A549 treated with CORT108297 at 1 μM for 4 hours (cell line): ENCODE data around the gene PLA2G5. TPM values are rescaled to one million over a fixed set of nuclear protein-coding genes. Genes with fewer than 3 reads are reported as not detected.

ENCODE experiments used
- total RNA-seq: library from RNA; stranded (reverse); fragments of 200-300 nt; extraction: Qiagen RNA extraction; gene quantifications from 5 replicates; pipeline ENCODE4 v1.2.3, GENCODE V29; 2022

PLA2G5 gene
- total RNA-seq, result not detected in 5 replicates

GRCh38 chr1:20069874-20070273 lies at the start of gene PLA2G5:
Gene PLA2G5 (plus strand): TSS chr1:20070194. CDS start chr1:20084831, 14,637 bp downstream.

GRCh38 chr1:20119347-20119746 lies 49.4 kb downstream of the PLA2G5 start, which contains the start of gene PLA2G2D:
Gene PLA2G2D (minus strand): TSS chr1:20119536. CDS start chr1:20119498, 38 bp downstream.

GRCh38 chr1:20138961-20139550 lies 69.1 kb downstream of the PLA2G5 start, which contains the start of gene PLA2G2F:
Gene PLA2G2F (plus strand): TSS chr1:20139323. CDS start chr1:20139428, 105 bp downstream.

Other genes starting within 250 kb of the PLA2G5 start
- gene OTUD3, start 187.8 kb upstream of the PLA2G5 start, total RNA-seq, result 2.6 to 2.8 TPM (median 2.7 TPM) in 5 replicates
- gene PLA2G2E, start 146.6 kb upstream of the PLA2G5 start, total RNA-seq, result not detected in 5 replicates
- not detected in 5 replicates for gene PLA2G2A, start 90.6 kb upstream of the PLA2G5 start, total RNA-seq
- gene PLA2G2D, start 49.3 kb downstream of the PLA2G5 start, total RNA-seq, result 0.13 TPM in 1 of 5 replicates, not detected in the others
- not detected in 5 replicates for gene PLA2G2F, start 69.1 kb downstream of the PLA2G5 start, total RNA-seq
- not detected in 5 replicates for gene UBXN10, start 115.9 kb downstream of the PLA2G5 start, total RNA-seq
- gene PLA2G2C, start 116.3 kb downstream of the PLA2G5 start, total RNA-seq, result not detected in 5 replicates
- not detected in 5 replicates for gene VWA5B1, start 220.7 kb downstream of the PLA2G5 start, total RNA-seq